Psoas muscle (tissue), 8 donors: ENCODE results near the gene SNUPN. TPM values are rescaled to one million over a fixed set of nuclear protein-coding genes. Genes with fewer than 3 reads are reported as not detected.
A peak's percentile ranks its signal among the peaks of the same experiment; 100 is the strongest.

ENCODE experiments used
- ATAC-seq, 4 donors: fragments of 200-7000 bp; cut with Tn5 transposase; one replicate each; pipeline ENCODE4 v1.9.1; 2020; ENCODE audit warnings: moderate library complexity in 3 of 4, mild to moderate bottlenecking in 2 of 4
- DNase-seq, 2 donors: peaks; one replicate each; pipeline ENCODE4 v3.0.0-alpha.2; 2020
- H3K27ac ChIP-seq: fragments of 200-600 bp; one replicate; pipeline ENCODE4 v1.8.0; 2022
- H3K27me3 ChIP-seq, 3 donors: fragments of 200-600 bp in 1 of 3; one replicate each; pipeline versions ENCODE4 v1.6.1 to v1.8.0; 2013 to 2022; ENCODE audit warnings: low read length in 2 of 3, mild to moderate bottlenecking in 2 of 3, moderate library complexity in 1 of 3; ENCODE audit not compliant: insufficient read depth in 3 of 3
- H3K36me3 ChIP-seq, 2 donors: fragments of 200-600 bp in 1 of 2; one replicate each; pipeline versions ENCODE4 v1.6.1 to v1.8.0; 2013 to 2022; ENCODE audit warnings: low read depth in 1 of 2, mild to moderate bottlenecking in 1 of 2, moderate library complexity in 1 of 2; ENCODE audit not compliant: insufficient read depth in 1 of 2
- H3K4me1 ChIP-seq: fragments of 200-600 bp; one replicate; pipeline ENCODE4 v1.8.0; 2022
- H3K4me3 ChIP-seq: fragments of 200-600 bp; one replicate; pipeline ENCODE4 v1.8.0; 2022; ENCODE audit warnings: mild to moderate bottlenecking
- H3K9me3 ChIP-seq: fragments of 200-600 bp; one replicate; pipeline ENCODE4 v1.8.0; 2022
- WGBS, 3 donors: extraction: QIAGEN DNeasy Blood & Tissue Kit; methylation state at CpG; one replicate each; pipeline versions ENCODE4 v1.1.6 to v1.1.7; 2013; 5-methylcytosine and 5-hydroxymethylcytosine counted together
- intact Hi-C, 2 donors: fragments of 100-400 bp; cut with DNase I; formaldehyde crosslinking; loops; one replicate each; pipeline versions ENCODE4 v1.11.0 to v1.14.2; 2022
- polyA plus RNA-seq, 3 donors: library from polyadenylated mRNA; stranded (reverse); fragments of 200-250 nt; gene quantifications; one replicate each; pipeline ENCODE4 v1.2.3, GENCODE V29; 2013
- total RNA-seq, 4 donors: library from RNA; stranded (reverse); fragmentation: NEBNext Ultra II Directional in 2 of 4; extraction: Animal tissue kit (Norgen Biotek cat#: 25700) in 2 of 4; gene quantifications; one replicate each; pipeline versions ENCODE4 v1.2.1 to v1.2.4, GENCODE V29; 2021 to 2023
- TF ChIP-seq, protein P1 (sequence below): fragments of 200-600 bp; IDR thresholded peaks from one replicate; pipeline ENCODE4 v1.8.0; 2022; ENCODE audit warnings: antibody characterized with exemption
- donor health status: healthy with polysubstance abuse.
- donor health status: DM: no; HTN: no; CAD: no; lungs with moderate emphysema.
- donor health status: Bipolar disorder and iron deficiency.
- donor health status: healthy.
- donor health status: DM: yes; HTN: yes; CAD: no.
- donor health status: DM: no; HTN: no; CAD: no.
- donor health status: DM: no; HTN: no; CAD: no.
- donor health status: DM: yes; HTN: yes; CAD: no.

The SNUPN gene
- total and polyA plus RNA-seq, 7 donors, result 17.1 to 40.9 (median 21.9) TPM

DNA sequence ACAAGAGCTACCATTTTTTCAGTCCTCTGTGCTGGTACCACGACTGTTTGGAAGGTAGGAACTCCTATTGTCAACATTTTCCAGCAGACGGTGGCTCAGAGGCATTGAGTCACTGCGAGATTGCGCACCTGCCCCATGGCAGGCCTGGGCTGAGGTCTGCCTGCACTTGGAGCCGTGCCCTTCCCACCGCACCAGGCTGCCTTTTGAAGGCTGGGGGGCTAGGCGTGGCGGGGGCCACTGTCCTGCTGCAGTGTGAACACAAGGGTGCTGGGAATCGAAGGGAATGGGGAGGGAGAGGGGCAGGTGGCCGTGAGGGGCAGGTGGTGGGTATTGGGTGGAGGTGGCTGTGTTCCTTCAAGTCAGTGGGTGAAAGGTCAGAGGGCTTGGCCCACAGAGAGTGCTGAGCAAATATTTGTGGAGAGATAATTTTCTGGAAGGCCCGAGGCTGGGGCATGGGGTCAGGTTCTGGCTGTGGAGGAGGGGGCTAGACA, 38.5 kb upstream of the SNUPN start:
- ATAC-seq (no peak), DNase-seq (no peak)
- Histone ChIP-seq H3K4me1 (peaks cover 13% of the 10 kb centered on the region), H3K27me3 (no peaks in the 10 kb centered on the region), H3K4me3 (no peak overlapping the region), H3K9me3 (no peaks in the 10 kb centered on the region), H3K27ac (no peak overlapping the region), H3K36me3 (no peaks in the 10 kb centered on the region)
- TF ChIP-seq, protein P1, sequence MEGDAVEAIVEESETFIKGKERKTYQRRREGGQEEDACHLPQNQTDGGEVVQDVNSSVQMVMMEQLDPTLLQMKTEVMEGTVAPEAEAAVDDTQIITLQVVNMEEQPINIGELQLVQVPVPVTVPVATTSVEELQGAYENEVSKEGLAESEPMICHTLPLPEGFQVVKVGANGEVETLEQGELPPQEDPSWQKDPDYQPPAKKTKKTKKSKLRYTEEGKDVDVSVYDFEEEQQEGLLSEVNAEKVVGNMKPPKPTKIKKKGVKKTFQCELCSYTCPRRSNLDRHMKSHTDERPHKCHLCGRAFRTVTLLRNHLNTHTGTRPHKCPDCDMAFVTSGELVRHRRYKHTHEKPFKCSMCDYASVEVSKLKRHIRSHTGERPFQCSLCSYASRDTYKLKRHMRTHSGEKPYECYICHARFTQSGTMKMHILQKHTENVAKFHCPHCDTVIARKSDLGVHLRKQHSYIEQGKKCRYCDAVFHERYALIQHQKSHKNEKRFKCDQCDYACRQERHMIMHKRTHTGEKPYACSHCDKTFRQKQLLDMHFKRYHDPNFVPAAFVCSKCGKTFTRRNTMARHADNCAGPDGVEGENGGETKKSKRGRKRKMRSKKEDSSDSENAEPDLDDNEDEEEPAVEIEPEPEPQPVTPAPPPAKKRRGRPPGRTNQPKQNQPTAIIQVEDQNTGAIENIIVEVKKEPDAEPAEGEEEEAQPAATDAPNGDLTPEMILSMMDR, result no peak
- WGBS, 3 donors, result 75 to 82% (median 78%) methylated on average over 11 of the region's 11 CpGs
- intact Hi-C loops, result no loop called here

DNA sequence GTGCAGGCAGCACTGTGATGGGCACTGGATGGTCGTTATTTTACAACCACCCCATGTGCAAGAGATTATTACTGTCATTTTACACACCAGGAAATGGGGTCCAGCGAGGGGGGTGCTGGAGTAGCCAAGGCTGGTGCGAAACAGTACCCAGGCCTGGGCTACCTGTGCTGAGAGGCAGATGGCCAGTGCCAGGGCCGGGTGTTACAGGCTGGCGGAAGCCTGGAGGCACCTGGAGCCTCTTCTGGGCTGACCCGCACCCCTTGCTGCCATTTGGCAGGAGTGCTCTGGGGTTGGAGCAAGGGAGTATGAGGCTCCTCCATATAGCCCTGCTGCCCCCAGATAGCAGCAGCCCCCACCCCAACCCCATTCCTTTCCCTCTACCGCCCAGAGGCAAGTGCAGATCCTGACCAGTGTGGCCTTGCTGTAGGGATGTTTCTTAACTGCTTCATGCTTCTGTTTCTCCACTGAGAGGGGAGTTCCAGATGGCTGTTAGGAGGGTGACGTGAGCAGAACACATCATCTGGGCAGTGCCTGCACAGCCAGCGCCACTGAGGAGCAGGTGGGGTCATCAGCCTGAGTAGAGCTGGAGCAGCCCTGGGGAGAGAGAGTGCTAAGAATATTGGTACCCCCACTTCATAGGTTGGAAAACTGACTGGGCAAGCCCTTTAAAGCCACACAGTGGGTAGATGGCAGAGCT, 37.4 kb upstream of the SNUPN start:
- intact Hi-C loops, result no loop called here
- Histone ChIP-seq H3K27me3 (no peaks in the 10 kb centered on the region), H3K9me3 (no peaks in the 10 kb centered on the region), H3K4me3 (no peak overlapping the region), H3K4me1 (peaks cover 13% of the 10 kb centered on the region), H3K36me3 (peaks cover 0 to 7% of the 10 kb centered on the region in 2 donors), H3K27ac (no peak overlapping the region)
- ATAC-seq (no peak), DNase-seq (no peak)
- 86 to 90% (median 87%) methylated on average over 9 of the region's 9 CpGs for WGBS, 3 donors
- TF ChIP-seq, protein P1, result no peak

DNA sequence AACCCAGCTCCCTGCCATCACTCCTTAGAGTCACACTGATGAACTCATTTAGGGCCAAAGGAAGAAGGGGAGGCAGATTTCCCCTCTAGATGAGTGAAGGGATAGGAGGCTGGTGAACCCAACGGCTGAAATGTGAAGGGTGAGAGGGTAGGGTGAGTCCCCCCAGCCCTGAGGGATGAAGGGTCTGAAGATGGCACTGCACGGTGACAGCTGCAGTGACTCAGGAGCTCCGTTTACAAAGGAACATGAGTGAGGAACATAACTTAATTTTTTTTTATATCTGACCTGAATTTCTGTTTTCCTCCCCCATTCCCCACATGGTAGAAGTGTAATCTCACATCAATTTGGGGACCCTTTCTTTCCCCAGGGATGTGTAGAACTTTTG, 36.2 kb upstream of the SNUPN start:
- 68 to 82% (median 70%) methylated on average over 3 of the region's 3 CpGs for WGBS, 3 donors
- intact Hi-C loops, result no loop called here
- no peaks in the 10 kb centered on the region for H3K9me3 ChIP-seq
- TF ChIP-seq, protein P1, result no peak
- H3K4me3 ChIP-seq, result no peak overlapping the region
- peak overlapping the region; percentile 68 for H3K27ac ChIP-seq
- H3K36me3 ChIP-seq, result peaks cover 0 to 13% of the 10 kb centered on the region in 2 donors
- DNase-seq (peak in 1 of 2 donors; percentile 11), ATAC-seq (no peak)
- H3K4me1 ChIP-seq, result peaks cover 4% of the 10 kb centered on the region
- no peaks in the 10 kb centered on the region for H3K27me3 ChIP-seq

DNA sequence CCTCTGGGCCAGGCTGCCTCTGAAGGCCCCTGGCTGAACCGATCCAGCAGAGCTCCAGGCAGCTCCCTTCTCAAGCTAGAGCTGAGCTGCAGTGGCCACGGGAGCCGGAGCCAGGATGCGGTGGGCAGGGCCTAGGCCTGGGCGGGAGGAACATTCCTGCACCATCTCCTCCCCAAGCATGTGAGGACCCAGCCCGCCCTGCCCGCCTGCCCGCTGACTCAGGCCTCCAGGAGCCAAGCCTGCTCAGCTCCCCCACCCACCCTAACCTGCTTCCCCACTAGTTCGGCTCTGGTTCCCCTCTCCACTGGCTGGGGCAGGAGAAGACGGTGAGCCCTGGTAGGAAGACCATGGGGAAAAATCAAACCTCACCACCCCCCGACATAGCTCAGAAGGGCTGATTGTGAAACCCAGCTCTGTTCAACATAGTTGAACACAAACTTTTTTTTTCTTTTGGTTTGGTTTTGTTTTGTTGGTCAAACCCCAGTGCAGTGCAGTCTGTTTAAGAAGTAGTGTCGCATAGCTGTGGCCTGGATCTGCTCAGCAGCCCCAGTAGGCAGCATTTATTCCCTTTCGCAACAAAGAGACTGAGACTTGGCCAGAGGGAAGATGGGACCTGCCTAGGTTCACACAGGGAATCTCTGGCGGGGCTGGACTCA, 35.7 kb upstream of the SNUPN start:
- intact Hi-C loops, result no loop called here
- Histone ChIP-seq H3K36me3 (peaks cover 0 to 13% of the 10 kb centered on the region in 2 donors), H3K27me3 (no peaks in the 10 kb centered on the region), H3K4me1 (peaks cover under 1% of the 10 kb centered on the region), H3K4me3 (no peak overlapping the region), H3K27ac (peak overlapping the region; percentile 68), H3K9me3 (no peaks in the 10 kb centered on the region)
- 50 to 70% (median 61%) methylated on average over 9 to 14 of the region's 14 CpGs for WGBS, 3 donors
- TF ChIP-seq, protein P1, result no peak
- DNase-seq, result peak; percentile 88 to 90
- peak; percentile 67 to 79 (median 70) for ATAC-seq
